HEK293 (cell line): ENCODE data around the gene CORO2B.

Experiments used
- CTCF ChIP-seq: fragments of 450-650 bp; formaldehyde crosslinking; IDR thresholded peaks from 2 replicates; pipeline ENCODE4 v1.5.1; 2016; ENCODE audit warnings: missing biosample characterization, missing genetic modification characterization
- TCF7L2 ChIP-seq: IDR thresholded peaks from 2 replicates; pipeline ENCODE4 v1.6.1; 2011; ENCODE audit warnings: low read depth, mild to moderate bottlenecking, inconsistent platforms, low read length, moderate library complexity, borderline replicate concordance
- ZBTB17 ChIP-seq: fragments of 450-650 bp; formaldehyde crosslinking; IDR thresholded peaks from 2 replicates; pipeline ENCODE4 v1.5.1; 2016; ENCODE audit warnings: missing biosample characterization, missing genetic modification characterization
- ZNF404 ChIP-seq: fragments of 450-650 bp; formaldehyde crosslinking; IDR thresholded peaks from 2 replicates; pipeline ENCODE4 v1.5.1; 2017; ENCODE audit warnings: missing biosample characterization, missing genetic modification characterization
- ZNF670 ChIP-seq: fragments of 450-650 bp; formaldehyde crosslinking; IDR thresholded peaks from 2 replicates; pipeline ENCODE4 v1.5.1; 2016; ENCODE audit warnings: missing biosample characterization, missing genetic modification characterization, low read depth
- ZNF707 ChIP-seq: fragments of 450-650 bp; formaldehyde crosslinking; IDR thresholded peaks from 2 replicates; pipeline ENCODE4 v1.5.1; 2016; ENCODE audit warnings: missing biosample characterization, missing genetic modification characterization

GRCh38 chr15:68666812-68667450, 88.1 kb downstream of the CORO2B start:
- TF ChIP-seq TCF7L2 (no peak), CTCF (no peak), ZNF707 (no peak), ZBTB17 (tag by site-specific recombination) (no peak), ZNF404 (tag by site-specific recombination) (no peak), ZNF670 (tag by site-specific recombination) (no peak)
